Peyer's patch (tissue), 4 donors: ENCODE results near the gene BDKRB2.

ENCODE experiments used
- POLR2A ChIP-seq, 2 donors: fragments of 450-650 bp; IDR thresholded peaks; one replicate each; pipeline ENCODE4 v1.5.1; 2017; ENCODE audit warnings: antibody characterized with exemption in 2 of 2, mild to moderate bottlenecking in 2 of 2, moderate library complexity in 2 of 2
- TF ChIP-seq, protein P1 (sequence below), 6 experiments: fragments of 450-650 bp in 4 of 6; fragments of 200-600 bp in 2 of 6; sonication (generic) in 1 of 6; IDR thresholded peaks; one replicate each; pipeline ENCODE4 v1.5.1; 2017 to 2019; ENCODE audit warnings: antibody characterized with exemption in 6 of 6, mild to moderate bottlenecking in 3 of 6, moderate library complexity in 1 of 6

DNA sequence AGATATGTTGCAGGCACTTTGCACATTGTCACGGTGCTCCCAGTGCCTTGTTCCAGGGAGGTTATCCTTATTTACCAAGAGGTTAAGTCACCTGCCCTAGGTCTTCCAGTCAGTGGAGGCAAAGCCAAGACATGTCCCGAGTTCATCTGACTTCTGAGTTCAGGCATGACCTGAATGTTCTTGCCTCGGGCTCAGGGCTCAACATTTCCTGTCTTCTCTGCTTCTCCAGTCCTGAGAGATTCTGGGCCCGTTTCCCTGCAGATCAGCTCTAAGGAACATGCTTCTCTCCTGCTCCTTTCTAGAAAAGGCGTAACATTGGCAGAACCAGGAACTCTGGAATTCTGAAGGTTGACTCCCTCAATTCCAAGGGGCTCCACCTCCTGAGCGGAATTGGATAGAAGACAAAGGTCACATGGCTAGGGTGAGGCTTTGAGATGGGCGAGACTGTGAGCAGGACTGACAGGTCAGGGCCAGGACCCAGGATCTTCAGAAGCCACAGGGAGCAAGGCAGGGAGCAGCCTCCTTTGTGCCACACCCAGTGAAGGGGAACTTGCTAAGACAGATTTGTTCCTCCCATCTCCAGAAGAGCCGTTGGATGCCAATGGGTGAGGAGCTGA, 19.9 kb downstream of the BDKRB2 start:
- peak in 1 of 2 donors; percentile 8 for TF ChIP-seq POLR2A (IDR thresholded peaks at IDR 0.05)
- TF ChIP-seq, protein P1, sequence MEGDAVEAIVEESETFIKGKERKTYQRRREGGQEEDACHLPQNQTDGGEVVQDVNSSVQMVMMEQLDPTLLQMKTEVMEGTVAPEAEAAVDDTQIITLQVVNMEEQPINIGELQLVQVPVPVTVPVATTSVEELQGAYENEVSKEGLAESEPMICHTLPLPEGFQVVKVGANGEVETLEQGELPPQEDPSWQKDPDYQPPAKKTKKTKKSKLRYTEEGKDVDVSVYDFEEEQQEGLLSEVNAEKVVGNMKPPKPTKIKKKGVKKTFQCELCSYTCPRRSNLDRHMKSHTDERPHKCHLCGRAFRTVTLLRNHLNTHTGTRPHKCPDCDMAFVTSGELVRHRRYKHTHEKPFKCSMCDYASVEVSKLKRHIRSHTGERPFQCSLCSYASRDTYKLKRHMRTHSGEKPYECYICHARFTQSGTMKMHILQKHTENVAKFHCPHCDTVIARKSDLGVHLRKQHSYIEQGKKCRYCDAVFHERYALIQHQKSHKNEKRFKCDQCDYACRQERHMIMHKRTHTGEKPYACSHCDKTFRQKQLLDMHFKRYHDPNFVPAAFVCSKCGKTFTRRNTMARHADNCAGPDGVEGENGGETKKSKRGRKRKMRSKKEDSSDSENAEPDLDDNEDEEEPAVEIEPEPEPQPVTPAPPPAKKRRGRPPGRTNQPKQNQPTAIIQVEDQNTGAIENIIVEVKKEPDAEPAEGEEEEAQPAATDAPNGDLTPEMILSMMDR (IDR thresholded peaks at IDR 0.05) = no peak
